HG03521 (cell line): ENCODE data around the gene PTGES3.
"Not testable (repeated sequence)": the region's sequence is repeated elsewhere in the genome, so short reads cannot be mapped to it uniquely, and the experiment has no call there.

Experiments
- ATAC-seq: cut with Tn5 transposase; IDR thresholded peaks from one replicate; pipeline ENCODE4 v1.9.1; 2021; ENCODE audit warnings: mild to moderate bottlenecking, moderate library complexity; ENCODE audit not compliant: unreplicated experiment

The PTGES3 gene, protein sequence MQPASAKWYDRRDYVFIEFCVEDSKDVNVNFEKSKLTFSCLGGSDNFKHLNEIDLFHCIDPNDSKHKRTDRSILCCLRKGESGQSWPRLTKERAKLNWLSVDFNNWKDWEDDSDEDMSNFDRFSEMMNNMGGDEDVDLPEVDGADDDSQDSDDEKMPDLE

DNA sequence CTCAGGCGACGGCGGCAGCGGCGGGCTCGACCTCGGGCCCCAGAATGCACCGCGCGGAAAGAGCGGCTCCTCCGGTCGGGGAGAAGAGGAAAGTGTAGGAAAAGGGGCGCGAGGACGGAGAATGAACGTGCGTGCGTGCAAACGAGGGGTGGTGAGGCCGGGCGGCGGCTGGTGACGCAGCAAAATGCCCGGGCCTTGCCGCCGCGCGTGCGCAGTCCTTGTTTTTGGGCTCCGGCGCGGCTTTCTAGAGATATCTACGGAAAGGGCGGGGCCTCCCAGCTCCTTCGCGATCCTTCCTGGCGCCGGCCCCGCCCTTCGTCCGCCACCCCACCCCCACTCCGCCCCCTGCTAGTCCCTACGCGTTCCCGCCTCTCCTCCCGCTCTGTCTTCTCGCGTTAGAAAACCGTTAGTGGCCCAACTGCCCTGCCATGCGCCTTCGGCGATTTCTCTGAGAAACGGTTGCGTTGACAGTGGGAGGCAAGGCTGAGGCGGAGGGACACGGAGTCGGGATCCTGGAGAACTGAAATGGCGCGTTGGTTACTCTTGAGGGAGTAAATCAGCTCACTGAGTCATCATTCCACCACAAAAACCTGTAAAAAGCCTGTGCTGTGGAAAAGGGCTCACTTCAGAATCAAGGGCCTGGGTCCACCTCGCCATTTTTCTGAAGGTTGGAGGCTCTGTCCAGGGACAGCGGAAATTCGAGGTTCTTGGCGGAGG lies at the start of gene PTGES3:
TSS of gene PTGES3 (minus strand) at position 156 of the 717 bp plus-strand sequence. CDS start 285 bp downstream, outside the sequence.
- peak; percentile 61 for ATAC-seq

DNA sequence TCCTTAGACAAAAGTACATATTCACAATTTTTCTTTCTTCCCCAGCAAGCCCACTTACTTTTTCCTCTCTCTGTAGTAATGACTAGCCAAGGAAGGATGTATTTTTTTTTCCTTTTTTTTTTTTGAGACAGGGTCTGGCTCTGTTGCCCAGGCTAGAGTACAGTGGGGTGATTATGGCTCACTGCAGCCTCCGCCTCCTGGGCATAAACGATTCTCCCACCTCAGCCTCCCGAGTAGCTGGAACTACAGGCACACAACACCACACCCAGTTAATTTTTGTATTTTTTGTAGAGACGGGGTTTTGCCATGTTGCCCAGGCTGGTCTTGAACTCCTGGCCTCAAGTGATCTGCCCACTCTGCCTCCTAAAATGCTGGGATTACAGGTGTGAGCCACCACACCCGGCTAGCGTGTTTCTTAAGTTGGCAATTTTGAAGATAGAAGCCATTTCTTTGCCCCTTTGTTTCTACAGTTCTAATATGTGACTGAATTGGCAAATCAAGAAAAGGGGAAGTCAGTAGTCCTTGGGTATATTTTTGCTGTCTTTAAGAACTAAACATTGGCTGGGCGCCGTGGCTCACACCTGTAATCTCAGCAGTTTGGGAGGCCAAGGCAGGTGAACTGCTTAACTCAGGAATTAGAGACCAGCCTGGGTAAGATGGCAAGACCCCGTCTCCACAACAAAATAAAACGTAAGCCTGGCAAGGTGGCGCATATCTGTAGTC lies 40.2 kb upstream of the PTGES3 start:
- ATAC-seq, result no peak

DNA sequence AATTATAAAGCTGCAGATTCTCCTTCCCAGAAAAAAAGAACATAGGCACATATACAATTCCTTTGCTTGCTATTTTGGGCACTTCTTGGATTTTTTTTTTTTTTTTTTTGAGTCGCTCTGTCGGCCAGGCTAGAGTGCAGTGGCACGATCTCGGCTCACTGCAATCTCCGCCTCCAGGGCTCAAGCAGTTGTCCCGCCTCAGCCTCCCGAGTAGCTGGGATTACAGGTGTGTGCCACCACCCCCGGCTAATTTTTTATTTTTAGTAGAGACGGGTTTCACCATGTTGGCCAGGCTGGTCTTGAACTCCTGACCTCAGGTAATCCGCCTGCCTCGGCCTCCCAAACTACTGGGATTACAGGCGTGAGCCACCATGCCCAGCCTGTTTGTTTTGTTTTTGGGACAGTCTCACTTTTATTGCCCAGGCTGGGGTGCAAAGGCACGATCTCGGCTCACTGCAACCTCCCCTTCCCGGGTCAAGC lies 38.2 kb upstream of the PTGES3 start:
- ATAC-seq, result not testable (repeated sequence)

DNA sequence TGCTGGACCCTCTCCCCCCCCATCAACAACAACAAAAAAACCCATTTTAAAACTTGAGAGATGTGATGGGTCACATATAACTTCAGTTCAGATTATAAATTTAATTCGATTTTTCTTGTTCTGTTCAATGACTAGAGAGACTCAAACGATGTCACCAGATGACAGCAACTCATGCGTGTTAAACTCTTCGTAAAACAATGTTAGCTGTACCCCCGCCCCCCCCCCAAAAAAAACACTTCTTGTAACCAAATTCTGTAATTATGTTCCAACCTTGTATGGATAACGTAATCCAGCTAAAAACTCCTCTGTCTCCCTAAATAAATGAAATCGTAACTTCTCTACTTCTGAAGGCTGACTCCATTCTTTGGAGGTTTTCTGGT lies 37.6 kb upstream of the PTGES3 start:
- no peak for ATAC-seq

DNA sequence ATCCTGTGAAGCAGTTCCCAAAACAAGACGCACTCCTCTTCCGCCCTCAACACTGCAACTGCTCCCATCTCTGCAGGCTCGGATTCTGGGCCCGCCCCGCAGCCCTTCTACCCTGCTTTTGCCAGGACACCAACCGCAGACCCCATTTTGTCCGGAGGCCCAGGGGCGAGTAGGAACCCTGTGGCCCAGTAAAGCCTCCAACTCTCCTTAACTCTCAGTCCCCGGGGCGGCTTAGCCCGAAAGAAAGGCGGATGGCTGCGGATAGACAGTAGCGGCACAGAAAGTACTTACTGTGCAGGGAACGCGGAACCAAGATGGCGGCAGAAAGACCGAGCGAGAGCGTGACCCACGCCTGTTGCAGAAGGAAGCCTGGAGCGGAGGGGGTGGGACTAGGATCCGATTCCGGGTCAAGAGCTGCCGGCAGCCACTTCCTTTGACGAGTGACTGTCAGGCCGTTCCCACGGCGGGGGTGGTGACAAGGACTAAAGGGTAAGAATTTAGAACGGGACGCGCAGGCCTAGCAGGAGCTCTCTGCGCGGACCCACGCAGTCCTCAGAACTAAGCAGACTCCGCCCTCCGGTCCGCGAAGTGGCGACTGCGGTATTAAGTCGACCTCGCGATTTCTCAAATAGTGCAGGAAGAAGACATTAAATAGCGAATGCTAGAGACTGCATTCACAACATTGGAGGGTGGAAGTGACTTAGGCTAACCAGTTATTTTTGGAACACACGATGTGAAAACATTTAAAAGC lies 37.1 kb upstream of the PTGES3 start, which contains the start of gene NACA:
TSS of gene NACA (minus strand) at position 328 of the 751 bp plus-strand sequence. CDS start 778 bp downstream, outside the sequence.
- ATAC-seq, result peak; percentile 95

DNA sequence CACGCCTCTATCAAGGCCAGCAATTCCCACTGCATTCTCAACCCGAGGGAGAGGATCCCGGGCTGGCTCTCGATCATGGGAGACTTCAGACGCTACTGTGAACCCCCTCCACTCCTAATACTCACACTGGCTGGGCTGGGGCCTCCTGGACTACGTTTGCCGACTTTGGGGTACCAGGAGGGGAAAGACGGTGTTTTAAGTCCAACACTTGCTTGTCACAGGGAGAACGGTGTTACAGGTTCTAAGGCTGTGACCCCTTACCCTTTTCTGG lies 36.6 kb upstream of the PTGES3 start:
- no peak for ATAC-seq

DNA sequence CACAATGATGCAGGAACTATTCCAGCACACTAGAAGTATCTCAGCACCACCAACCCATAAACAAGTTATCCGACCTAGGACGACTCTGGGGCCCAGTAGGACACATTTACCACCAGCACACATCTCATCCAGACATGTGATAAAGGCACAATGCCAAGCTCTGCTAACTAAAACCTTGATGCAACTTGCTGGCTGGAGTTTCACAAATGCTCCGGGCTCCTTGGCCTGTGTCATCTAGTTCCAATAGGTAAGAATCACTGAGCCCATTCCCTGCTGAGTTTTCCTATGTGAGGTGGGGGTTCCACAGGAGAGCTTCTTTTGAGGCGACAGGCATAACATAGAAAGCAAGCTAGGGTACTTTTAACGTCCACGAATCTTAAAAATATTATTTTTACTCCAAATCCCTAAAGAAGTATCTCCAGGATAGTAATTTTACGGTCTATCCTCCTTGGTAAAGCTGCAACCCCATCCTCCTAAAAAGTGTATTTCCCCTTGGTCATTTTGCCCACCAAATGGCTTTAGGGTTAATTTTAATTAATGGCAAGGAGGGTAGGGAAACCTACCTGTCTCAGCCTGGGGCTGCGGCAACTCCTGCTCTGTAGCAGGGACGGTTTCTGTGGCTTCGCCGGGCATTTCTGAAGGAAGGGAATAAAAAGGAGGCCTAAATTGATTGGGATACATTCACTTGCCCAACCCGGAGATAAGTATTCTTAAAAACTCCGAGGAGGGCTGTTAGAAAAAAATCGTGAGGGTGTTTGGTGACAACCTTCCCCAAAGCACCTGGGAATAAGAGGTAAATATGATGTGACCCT lies 36.0 kb upstream of the PTGES3 start:
- ATAC-seq, result no peak

DNA sequence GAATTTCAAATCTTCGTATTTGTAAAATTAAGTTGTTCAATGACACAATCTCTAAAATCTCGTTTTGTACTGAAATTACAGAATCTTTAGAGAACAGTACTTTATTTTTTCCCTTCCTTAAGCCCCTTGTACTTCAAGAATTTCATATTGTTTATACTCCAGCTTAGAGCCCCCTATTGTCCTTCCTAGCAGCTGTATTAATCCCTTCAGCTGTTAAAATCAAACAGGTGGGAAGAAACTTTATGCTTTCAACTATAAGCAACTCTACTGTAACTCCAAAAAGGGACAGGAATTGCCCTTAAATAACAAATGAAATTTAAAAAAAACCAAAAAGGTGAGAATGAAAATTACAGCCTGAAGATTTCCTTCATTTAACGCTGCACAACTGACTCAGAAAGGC lies 35.3 kb upstream of the PTGES3 start:
- no peak for ATAC-seq

DNA sequence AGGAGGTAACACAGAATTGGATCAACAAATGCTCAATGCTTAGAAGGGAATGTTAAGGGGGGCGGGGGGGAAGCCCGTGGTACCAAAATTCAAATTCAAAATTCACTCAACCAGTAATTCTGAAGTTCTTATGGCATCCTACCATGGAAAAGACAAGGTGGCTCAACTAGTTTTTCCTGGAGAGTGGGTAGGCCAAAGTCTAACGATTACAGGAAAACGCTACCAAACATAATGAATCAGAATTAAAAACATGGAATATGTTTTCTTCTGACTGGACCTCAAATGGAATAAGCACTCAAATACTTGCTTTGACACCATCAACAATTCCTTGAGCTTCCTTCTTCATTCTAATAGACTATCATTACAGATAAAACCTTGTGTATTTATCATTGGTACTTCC lies 34.7 kb upstream of the PTGES3 start:
- ATAC-seq, result no peak

DNA sequence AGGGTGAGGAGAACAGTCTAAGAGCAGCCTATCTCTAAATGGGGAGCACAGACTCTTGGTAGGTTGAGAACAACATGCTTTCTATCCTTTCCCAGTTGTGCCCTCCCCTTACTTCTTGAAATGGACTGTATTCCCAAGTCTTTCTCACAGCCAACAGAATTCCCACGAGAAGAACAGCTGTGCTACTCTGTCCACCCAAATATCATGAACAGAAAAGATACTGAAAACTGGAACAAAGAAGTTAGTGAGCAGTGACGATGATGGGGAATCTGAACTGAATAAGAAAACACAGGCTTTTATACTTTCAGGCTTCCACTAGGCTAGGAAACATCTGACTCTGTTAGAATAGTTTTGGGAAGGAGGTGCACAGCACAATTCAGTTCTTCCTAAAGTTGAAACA lies 33.6 kb upstream of the PTGES3 start:
- no peak for ATAC-seq

DNA sequence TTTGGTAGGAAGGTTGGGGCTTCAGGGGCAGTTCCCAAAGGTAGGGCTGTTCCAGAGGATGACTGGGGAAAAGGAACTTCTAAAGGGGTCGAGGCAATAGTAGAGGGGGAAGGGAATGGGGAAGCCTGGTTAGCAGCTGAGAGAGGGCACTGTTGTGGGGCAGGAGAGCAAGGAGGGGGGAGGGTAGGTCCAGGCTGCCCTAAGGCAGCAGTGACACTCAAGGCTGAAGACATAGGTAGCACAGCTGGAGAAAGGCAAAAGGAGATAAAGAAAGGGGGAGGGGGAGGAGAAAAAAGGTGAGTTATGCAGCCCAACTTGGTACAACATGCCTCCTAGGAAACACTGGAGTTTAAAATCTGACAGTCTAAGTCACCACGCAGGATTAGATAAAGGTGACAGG lies 33.1 kb upstream of the PTGES3 start:
- ATAC-seq, result no peak

DNA sequence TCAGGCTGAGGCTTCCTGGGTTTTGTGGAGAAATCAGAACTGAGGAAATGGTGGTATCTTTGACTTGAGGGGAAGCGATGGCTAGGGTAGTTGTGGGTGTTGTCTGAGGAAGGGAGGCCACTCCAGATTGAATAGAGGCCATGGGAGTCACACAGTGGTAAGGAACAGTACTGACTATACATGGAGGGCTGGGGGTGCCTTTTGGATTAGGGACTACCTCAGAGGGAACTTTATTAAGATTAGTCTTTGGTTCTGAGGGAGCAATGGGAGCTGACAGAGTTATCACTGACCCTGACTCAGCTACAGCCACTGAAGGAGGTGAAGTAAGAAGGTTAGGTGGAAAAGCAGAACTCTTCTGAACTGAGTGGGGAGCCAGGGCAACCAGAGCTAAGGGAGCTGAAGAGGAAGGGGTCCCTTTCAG lies 32.7 kb upstream of the PTGES3 start:
- ATAC-seq, result no peak

DNA sequence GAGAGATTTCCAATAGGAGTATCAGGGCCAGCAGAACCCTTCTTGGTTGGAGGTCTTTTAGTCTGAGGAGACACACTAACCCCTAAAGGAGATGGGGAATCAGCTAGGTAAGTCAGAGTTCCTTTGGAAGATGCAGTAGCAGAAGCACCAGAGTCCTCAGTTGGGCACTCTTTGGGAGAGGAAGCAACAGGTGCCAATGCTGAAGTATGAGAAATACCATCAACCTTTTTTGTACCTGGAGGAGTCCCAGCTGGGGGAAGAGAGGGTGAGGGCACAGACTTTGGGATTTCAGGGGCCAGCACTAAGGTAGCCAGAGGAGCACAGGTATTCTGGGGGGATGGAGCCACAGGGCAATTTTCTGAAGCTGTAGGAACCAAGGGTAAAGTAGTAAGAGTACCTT lies 31.0 kb upstream of the PTGES3 start:
- no peak for ATAC-seq

DNA sequence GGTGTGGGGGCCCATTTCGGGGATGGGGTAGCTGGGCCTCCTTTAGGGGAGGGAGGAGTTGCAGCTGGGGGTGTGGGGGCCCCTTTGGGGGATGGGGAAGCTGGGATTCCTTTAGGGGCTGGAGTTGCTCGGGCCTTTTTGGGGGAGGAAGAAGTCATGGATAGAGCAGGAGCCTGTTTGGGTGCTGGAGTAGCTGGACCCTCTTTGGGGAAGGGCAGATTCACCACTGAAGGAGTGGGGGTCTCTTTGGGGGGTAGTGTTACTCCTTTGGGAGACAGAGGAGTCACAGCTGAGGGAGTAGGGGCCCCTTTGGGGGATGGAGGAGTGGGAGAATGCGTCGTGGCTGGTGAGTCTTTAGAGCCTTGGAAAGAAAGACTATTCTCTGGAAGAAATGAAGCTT lies 30.6 kb upstream of the PTGES3 start:
- no peak for ATAC-seq

DNA sequence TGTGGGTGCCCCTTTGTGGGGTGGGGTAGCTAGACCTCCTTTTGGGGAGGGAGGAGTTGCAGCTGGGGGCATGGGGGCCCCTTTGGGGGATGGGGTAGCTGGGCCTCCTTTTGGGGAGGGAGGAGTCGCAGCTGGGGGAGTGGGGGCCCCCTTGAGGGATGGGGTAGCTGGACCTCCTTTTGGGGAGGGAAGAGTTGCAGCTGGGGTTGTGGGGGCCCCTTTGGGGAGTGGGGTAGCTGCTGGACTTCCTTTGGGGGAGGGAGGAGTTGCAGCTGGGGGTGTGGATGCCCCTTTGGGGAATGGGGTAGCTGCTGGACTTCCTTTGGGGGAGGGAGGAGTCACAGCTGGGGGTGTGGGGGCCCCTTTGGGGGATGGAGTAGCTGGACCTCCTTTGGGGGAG lies 30.1 kb upstream of the PTGES3 start:
- no peak for ATAC-seq

DNA sequence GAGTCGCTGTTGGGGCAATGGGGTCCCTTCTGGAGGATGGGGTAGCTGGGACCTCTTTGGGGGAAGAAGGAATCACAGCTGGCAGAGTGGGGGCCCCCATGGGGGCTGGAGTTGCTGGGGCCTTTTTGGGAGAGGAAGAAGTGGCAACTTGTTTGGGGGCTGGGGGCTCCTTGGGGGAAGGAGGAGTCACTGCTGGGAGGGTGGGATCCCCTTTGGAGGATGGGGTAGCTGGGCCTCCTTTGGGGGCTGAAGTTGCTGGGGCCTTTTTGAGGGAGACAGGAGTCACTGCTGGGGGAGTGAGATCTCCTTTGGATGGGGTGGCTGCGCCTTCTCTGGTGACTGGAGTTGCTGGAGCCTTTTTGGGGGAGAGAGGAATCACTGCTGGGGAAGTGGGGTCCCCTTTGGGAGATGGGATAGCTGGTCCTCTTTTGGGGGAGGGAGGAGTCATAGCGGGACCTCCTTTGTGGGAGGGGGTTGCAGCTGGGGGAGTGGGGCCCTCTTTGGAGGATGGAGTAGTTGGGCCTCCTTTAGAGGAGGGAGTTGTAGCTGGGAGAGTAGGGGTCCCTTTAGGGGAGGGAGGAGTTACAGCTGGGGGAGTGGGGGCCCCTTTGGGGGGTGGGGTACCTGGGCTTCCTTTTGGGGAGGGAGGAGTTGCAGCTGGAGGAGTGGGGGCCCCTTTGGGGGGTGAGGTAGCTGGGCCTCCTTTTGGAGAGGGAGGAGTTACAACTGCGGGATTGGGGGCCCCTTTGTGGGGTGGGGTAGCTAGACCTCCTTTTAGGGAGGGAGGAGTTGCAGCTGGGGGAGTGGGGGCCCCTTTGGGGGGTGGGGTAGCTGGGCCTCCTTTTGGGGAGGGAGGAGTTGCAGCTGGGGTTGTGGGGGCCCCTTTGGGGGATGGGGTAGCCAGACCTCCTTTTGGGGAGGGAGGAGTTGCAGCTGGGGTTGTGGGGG lies 29.1 kb upstream of the PTGES3 start:
- no peak for ATAC-seq

DNA sequence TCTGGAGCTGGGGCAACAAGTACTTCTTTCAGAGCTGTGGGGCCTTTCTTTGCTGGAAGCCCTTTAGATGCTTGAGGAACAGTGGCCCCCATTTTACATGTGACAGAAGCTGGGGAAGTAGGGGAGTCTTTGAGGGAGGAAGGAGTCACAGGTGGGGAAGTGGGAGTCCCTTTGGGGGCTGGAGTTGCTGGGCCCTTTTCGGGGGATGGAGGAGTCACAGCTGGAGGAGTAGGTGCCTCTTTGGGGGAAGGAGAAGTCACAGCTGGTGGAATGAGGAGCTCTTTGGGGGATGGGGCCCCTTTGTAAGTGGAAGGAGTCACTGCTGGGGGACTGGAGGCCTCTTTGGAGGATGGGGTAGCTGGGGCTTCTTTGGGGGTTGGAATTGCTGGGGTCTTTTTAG lies 28.4 kb upstream of the PTGES3 start:
- ATAC-seq, result no peak

DNA sequence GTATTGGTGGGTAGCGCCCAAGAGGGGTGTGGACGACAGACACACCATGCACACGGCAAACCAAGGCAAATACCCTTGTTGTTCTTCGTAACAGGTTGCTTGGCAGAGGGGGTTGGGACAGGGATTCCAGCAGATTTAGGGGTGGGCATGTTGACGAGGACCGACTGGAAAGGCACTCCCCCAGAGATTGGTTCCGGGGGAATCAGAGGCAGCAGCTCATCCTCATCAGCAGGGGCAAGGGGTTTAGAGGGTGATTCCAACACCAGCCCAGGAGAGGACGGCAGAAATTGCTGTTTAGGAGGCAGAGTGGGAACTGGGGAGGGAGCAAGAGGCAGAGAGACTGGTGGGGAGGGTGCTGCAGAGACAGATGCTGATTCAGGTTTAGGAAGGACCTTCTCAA lies 27.7 kb upstream of the PTGES3 start:
- ATAC-seq, result no peak

DNA sequence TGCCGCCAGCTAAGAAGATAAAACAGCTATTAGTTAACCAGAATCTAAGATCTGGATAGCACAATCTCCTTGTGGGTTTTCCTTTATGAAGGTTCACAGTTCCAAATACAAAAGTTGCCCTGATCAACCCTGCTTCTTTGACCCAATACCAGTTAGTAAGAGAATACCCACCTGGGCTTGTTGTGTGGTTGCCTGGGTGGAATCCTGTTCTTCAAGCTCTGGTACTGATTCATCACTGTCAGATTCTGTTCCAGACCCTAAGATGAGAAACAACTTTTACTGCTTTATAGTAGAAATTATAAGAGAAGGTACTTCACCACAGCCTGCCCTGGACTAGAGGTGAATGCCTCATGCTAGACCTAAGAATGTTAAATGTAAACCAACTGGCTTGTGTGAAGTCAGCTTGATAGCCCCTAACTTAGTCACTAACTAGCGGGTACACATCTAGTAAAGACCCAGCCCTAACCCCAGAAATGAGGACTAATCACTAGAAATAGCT lies 26.4 kb upstream of the PTGES3 start:
- ATAC-seq, result no peak
